NB4 (cell line): ENCODE data around the gene PRPF8.

Experiments used
- CTCF ChIP-seq: IDR thresholded peaks from one replicate; pipeline ENCODE4 v1.5.1; 2012; ENCODE audit warnings: low read depth, low read length
- MAX ChIP-seq: IDR thresholded peaks from 2 replicates; pipeline ENCODE4 v1.6.1; 2011; ENCODE audit warnings: low read depth, low read length
- POLR2A ChIP-seq: IDR thresholded peaks from 2 replicates; pipeline ENCODE4 v1.6.1; 2011; ENCODE audit warnings: mild to moderate bottlenecking; ENCODE audit not compliant: insufficient read length; ENCODE audit errors: extremely low read depth

- no peak for TF ChIP-seq CTCF
- no peak for TF ChIP-seq POLR2A
- no peak for TF ChIP-seq MAX
These were observed 55.7 kb downstream of the PRPF8 start for GRCh38 chr17:1628856-1629503.
